Ectodermal cell (in vitro differentiated cells): ENCODE data around the gene VTI1A.
"Not testable (repeated sequence)": the region's sequence is repeated elsewhere in the genome, so short reads cannot be mapped to it uniquely, and the experiment has no call there.

ENCODE experiments used
- H3K27ac ChIP-seq: 2 replicates; pipeline ENCODE4 v1.7.0; 2013; ENCODE audit warnings: mild to moderate bottlenecking, low read depth, low read length; ENCODE audit not compliant: insufficient read depth, poor library complexity, severe bottlenecking
- H3K27me3 ChIP-seq: 2 replicates; pipeline ENCODE4 v1.7.0; 2013; ENCODE audit warnings: mild to moderate bottlenecking, low read length; ENCODE audit not compliant: insufficient read depth, control insufficient read depth, poor library complexity, severe bottlenecking
- H3K36me3 ChIP-seq: one replicate; pipeline ENCODE4 v1.7.0; 2013; ENCODE audit warnings: low read length; ENCODE audit not compliant: control insufficient read depth, insufficient read depth
- H3K4me1 ChIP-seq: one replicate; pipeline ENCODE4 v1.7.0; 2013; ENCODE audit warnings: low read length; ENCODE audit not compliant: control insufficient read depth, insufficient read depth
- H3K4me3 ChIP-seq: 2 replicates; pipeline ENCODE4 v1.7.0; 2013; ENCODE audit warnings: low read depth, low read length, control low read depth; ENCODE audit not compliant: insufficient read depth
- H3K9me3 ChIP-seq: 2 replicates; pipeline ENCODE4 v1.7.0; 2013; ENCODE audit warnings: mild to moderate bottlenecking, low read length, moderate library complexity; ENCODE audit not compliant: control insufficient read depth
- WGBS, 2 experiments: methylation state at CpG; one replicate each; pipeline ENCODE4 v1.1.7; 2013; ENCODE audit warnings: missing lambda C conversion rate in 2 of 2; 5-methylcytosine and 5-hydroxymethylcytosine counted together

Gene VTI1A

DNA sequence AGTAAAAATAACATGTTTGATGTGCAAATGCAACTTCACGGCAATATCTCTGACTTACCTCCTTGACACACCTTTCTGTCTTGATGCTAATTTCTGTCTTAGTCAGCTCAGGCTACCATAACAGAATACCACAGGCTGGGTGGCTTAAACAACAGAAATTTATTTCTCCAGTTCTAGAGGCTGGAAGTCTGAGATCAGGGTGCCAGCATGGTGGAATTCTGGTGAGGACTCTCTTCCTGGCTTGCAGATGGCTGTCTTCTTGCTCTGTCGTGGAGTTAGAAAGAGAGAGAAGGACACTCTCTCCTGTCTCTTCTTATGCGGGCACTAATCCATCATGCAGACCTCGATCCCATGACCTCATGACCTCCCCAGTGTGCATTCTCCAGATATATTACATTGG, 134.9 kb downstream of the VTI1A start:
- no peak overlapping the region for H3K27ac ChIP-seq
- no peaks in the 10 kb centered on the region for H3K27me3 ChIP-seq
- no peaks in the 10 kb centered on the region for H3K9me3 ChIP-seq
- 83 to 94% methylated on average over 2 to 4 of the region's 4 CpGs for WGBS, 2 experiments
- H3K4me1 ChIP-seq = peaks cover 3% of the 10 kb centered on the region
- no peaks in the 10 kb centered on the region for H3K36me3 ChIP-seq
- no peak overlapping the region for H3K4me3 ChIP-seq

- H3K27ac ChIP-seq = no peak overlapping the region
- no peaks in the 10 kb centered on the region for H3K9me3 ChIP-seq
- no peaks in the 10 kb centered on the region for H3K36me3 ChIP-seq
- peaks cover 3% of the 10 kb centered on the region for H3K4me1 ChIP-seq
- WGBS, 2 experiments = 86 to 94% methylated on average over 7 to 9 of the region's 9 CpGs
- no peak overlapping the region for H3K4me3 ChIP-seq
- H3K27me3 ChIP-seq = no peaks in the 10 kb centered on the region
These were observed 136.4 kb downstream of the VTI1A start for GRCh38 chr10:112583236-112583939.

- Histone ChIP-seq H3K27ac (no peak overlapping the region), H3K9me3 (no peaks in the 10 kb centered on the region), H3K4me1 (peaks cover 3% of the 10 kb centered on the region), H3K27me3 (no peaks in the 10 kb centered on the region), H3K4me3 (no peak overlapping the region), H3K36me3 (no peaks in the 10 kb centered on the region)
- 95% methylated on average over 6 of the region's 6 CpGs for WGBS, 2 experiments
These were observed 137.3 kb downstream of the VTI1A start for GRCh38 chr10:112584276-112584675.

GRCh38 chr10:112585126-112585525, 138.1 kb downstream of the VTI1A start:
- Histone ChIP-seq H3K4me1 (peaks cover 3% of the 10 kb centered on the region), H3K36me3 (no peaks in the 10 kb centered on the region), H3K27ac (no peak overlapping the region), H3K4me3 (no peak overlapping the region), H3K9me3 (no peaks in the 10 kb centered on the region), H3K27me3 (no peaks in the 10 kb centered on the region)
- WGBS, 2 experiments = 96 to 99% methylated on average over 4 of the region's 4 CpGs

DNA sequence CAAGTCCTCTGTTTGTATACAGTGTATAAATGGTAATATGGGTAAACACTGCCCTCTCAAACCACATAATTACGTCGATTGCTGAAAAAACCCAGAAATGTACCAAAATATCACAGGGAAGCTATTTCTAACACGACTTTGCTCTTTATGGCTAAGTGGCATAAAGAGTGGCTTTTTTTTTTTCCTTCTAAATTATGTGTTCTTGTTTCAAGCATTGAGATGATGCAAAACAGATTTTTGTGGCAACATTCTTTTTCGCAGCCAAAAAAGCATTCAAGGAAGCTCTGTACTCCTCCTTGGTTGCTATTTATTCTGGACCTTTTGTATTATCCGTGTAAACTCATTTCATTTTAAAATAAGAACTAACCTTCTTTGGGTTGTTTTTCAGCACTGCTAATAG, 138.9 kb downstream of the VTI1A start:
- Histone ChIP-seq H3K36me3 (no peaks in the 10 kb centered on the region), H3K27ac (no peak overlapping the region), H3K9me3 (no peaks in the 10 kb centered on the region), H3K4me1 (peaks cover 3% of the 10 kb centered on the region), H3K4me3 (no peak overlapping the region), H3K27me3 (no peaks in the 10 kb centered on the region)
- WGBS, 2 experiments = 96 to 97% methylated on average over 4 to 5 of the region's 5 CpGs

DNA sequence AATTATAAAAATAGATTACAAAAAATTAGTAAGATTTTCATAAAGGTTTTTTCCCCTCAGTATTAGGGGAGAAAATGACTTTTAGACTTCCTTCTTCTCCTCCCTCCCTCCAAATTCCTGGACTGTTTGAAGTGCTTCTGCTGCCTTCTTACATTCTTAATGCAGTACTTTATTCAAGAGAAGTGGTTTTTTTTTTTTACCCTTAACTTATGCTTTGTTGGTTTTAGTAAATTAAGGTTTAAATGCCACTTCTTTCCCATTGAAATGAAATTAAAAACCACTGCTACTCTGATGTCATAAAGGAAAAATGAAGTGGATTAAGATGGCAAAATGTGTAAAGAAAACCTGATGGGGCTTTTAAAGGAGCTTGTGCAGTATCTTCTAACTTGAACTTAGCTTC, 140.7 kb downstream of the VTI1A start:
- H3K27ac ChIP-seq = no peak overlapping the region
- no peak overlapping the region for H3K4me3 ChIP-seq
- no peaks in the 10 kb centered on the region for H3K36me3 ChIP-seq
- H3K4me1 ChIP-seq = peaks cover 3% of the 10 kb centered on the region
- no peaks in the 10 kb centered on the region for H3K27me3 ChIP-seq
- H3K9me3 ChIP-seq = no peaks in the 10 kb centered on the region

DNA sequence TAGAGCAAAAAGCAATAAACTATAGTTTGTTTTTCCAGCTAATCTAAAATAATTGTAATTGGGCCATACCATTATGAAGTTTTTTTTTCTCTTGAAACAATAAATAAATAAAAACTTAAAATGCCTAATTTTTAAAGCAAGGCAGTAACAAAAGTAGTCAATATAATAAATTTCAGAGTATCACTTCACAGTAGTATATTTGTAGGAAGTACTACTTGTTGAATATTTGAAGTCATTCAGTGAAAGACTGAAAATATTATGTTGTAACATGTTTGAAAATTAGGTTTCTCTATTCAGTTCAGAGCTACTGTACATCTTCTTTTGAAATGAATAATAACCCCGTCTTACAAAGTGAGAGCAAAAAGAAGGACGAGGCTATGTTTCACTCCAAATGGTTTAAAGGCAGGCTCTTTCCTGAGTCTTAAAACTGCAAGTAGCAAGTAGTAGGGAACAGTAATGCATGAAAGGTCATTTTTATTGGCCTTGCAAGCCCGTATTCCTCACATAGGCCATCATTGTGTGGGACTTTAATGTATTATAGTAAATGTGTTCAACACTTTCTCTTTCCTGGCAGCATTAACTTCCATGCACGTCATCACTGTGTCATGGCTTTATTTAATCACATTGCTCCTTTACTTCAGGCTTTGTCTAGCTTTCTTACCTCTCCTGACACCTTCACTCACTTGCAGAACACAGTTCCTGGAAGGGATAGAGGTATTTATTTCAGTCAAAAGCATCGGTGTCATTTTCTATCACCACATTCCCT, 141.4 kb downstream of the VTI1A start:
- WGBS, 2 experiments = 76 to 94% methylated on average over 4 to 5 of the region's 5 CpGs
- Histone ChIP-seq H3K27ac (no peak overlapping the region), H3K4me3 (no peak overlapping the region), H3K9me3 (no peaks in the 10 kb centered on the region), H3K27me3 (no peaks in the 10 kb centered on the region), H3K36me3 (no peaks in the 10 kb centered on the region), H3K4me1 (peaks cover 3% of the 10 kb centered on the region)

- Histone ChIP-seq H3K36me3 (no peaks in the 10 kb centered on the region), H3K27ac (no peak overlapping the region), H3K4me3 (no peak overlapping the region), H3K4me1 (no peaks in the 10 kb centered on the region), H3K9me3 (no peaks in the 10 kb centered on the region), H3K27me3 (no peaks in the 10 kb centered on the region)
- 89 to 91% methylated on average over 6 of the region's 6 CpGs for WGBS, 2 experiments
These were observed 142.1 kb downstream of the VTI1A start for GRCh38 chr10:112589081-112589480.

DNA sequence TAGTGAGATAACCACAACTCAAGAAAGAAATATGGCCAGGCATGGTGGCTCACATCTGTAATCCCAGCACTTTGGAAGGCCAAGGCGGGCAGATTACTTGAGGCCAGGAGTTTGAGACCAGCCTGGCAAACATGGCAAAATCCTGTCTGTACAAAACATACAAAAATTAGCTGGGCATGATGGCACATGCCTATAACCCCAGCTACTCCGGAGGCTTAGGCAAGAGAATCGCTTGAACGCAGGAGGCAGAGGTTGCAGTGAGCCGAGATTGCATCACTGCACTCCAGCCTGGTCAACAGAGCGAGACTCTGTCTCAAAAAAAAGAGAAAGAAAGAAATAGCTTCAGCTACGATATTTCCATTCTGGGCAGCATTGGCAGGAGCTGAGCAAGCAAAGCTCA, 143.8 kb downstream of the VTI1A start:
- not testable (repeated sequence) for H3K36me3 ChIP-seq, H3K4me1 ChIP-seq, H3K4me3 ChIP-seq, H3K27me3 ChIP-seq, H3K27ac ChIP-seq, H3K9me3 ChIP-seq
- 94 to 95% methylated on average over 7 of the region's 7 CpGs for WGBS, 2 experiments

DNA sequence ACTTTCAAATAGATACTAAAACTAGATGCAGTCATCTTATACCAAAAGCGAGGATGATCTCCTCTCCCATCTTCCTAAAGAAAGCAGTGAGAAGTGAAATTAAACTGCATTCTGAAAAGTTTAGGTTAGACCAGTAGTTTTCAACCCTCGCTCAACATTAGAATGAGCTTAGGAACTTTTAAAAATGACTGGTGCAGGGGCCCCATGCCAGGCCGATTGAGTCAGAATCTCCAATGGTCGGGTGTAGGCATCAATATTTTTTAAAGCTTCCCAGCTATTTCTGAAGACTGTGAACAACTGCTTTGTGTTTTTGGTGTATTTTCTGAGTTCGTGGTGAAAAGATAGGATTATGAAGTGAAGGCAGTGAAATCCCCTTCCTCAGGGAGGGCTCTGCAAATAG, 146.0 kb downstream of the VTI1A start:
- Histone ChIP-seq H3K4me3 (no peak overlapping the region), H3K4me1 (no peaks in the 10 kb centered on the region), H3K27me3 (no peaks in the 10 kb centered on the region), H3K27ac (no peak overlapping the region), H3K9me3 (no peaks in the 10 kb centered on the region), H3K36me3 (no peaks in the 10 kb centered on the region)
- WGBS, 2 experiments = 94% methylated on average over 4 to 5 of the region's 5 CpGs
